HG03432 (cell line): ENCODE measurements around the gene DQX1.

Source experiments
- ATAC-seq: cut with Tn5 transposase; IDR thresholded peaks from one replicate; pipeline ENCODE4 v1.9.1; 2021; ENCODE audit warnings: mild to moderate bottlenecking, moderate library complexity; ENCODE audit not compliant: unreplicated experiment

The DQX1 gene

GRCh38 chr2:74512744-74513604 is 13.1 kb downstream of the DQX1 start:
- ATAC-seq = no peak

- ATAC-seq = no peak
Observed at GRCh38 chr2:74511104-74511989, 14.7 kb downstream of the DQX1 start.

GRCh38 chr2:74510272-74510671 is 15.8 kb downstream of the DQX1 start:
- no peak for ATAC-seq

DNA sequence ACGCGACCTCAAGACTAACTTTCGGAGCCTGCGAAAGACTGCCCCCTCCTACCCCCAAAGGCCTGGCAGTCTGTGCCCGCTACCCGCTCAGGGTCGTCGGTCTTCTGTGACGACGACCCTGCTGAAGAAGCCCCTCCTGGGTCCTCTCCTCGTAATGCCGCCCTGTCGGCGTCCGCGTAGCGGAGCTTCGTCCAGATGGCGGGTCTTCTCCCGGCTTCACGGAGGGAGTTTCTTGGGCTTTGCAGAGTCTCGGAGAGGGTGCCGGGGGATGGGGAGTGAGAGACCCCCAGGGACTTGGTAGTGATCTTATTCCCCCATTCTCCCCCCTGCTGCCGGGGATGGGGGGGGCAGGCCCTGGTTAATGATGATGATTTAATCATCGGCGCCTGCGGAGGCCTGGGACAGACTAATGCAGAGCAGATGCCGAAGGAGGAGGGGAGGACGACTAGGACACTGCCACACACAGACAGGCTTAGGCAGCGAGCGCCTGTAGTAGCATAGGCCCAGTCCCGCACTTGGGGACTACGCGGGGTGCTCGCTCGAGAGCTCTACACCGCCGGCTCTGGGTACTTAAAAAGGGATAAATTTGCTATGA is 18.0 kb downstream of the DQX1 start:
- ATAC-seq = peak; percentile 7

DNA sequence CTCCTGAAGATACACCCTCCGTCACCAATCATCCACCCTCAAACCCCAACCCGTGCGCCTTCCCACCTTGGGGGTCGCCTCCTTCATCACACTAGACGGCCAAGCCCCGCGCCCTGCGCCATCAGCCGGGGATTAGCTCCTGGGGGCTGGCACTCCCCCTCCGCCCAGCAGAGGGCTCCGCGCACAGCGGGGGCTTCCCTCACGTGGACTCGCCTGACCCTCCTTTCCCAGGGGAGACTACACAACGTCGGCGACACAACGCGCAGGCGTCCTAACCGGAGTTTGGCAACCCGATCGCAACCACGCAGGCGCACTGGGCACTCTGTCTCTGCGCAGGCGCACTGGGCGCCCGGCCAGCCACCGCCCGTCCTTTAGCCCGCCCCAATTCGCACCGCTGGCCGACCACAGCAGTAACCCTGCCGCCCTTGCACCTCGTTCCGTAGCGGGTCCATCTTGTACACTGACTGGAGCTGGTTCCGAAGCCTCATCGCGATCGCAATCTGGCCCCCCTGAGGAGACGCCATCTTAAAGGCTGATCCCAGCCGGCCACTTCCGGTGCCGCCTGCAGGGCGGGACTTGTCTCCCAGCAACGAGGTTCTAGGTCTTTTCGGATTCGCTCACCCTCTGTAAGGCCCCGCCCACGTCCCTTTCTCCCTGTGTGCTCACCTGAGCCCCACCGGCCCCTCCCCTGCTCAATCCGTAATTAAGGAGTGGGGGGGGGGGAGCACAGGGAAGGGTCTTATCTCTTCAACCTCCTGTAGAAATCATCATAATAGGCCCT is 18.7 kb downstream of the DQX1 start, which contains the start of gene PCGF1:
Gene PCGF1, minus strand, starts transcription at position 551 of the 781 bp plus-strand sequence. Its CDS starts 27 bp downstream, at position 524.
- ATAC-seq = peak; percentile 85

DNA sequence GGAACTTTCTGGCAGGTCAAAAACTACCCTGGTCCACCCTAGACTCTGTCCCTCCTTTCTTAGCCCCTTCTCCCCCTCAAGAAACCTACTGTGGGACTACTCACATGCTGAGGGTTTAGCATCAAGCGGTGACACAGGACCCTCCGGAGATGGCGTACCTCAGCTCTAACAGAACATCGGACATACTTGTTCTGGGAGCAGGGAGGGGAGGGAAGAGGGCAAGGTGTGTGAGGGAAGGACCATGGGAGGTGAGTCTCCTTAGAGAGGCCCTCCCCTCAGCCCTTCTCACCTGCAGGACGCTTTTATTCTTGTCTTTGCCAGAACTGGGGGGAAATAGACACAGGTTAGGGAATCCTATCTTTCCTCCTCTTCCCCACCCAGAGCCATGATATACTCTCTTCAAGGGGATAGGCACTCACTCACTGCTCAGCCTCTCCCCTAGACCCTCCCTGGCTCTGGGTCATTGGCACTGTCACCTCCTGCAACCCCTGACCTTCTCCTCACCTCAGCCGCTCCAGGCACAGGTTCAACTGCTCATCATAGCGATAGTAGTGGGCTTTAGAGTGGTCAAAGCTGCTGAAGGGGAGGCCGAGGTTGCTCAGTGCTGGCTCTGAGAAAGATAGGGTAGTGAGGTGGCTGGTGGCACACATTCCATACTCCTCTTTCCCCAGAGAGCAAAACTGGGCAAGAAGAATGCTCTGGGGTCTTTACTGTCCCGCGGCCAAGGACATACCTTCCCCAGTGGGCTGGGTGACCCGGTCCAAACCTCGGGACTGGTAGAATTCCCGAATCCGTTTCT is 20.4 kb downstream of the DQX1 start:
- no peak for ATAC-seq

DNA sequence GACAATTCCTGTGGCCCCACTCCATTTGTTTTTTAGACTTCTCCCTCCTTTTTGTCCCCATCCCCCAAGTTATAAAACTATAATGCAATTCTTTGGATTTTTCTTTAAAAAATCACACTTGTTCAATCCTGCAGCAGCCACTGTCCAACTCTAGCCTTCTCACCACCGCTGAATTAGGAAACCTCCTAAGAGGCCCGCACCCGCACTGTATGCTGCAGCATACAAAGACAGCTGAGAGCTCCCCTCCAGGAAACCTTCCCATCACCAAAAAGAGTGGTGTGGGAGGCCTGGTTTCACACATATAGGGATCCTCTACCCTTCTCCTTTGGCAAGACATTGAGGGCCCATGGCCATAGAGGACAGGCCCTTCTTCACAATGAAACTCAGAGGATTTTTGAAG is 21.4 kb downstream of the DQX1 start:
- no peak for ATAC-seq

- ATAC-seq = no peak
Observed at GRCh38 chr2:74503506-74504475, 22.2 kb downstream of the DQX1 start.

- ATAC-seq = peak; percentile 47
Observed at GRCh38 chr2:74502720-74503505, 23.1 kb downstream of the DQX1 start.

DNA sequence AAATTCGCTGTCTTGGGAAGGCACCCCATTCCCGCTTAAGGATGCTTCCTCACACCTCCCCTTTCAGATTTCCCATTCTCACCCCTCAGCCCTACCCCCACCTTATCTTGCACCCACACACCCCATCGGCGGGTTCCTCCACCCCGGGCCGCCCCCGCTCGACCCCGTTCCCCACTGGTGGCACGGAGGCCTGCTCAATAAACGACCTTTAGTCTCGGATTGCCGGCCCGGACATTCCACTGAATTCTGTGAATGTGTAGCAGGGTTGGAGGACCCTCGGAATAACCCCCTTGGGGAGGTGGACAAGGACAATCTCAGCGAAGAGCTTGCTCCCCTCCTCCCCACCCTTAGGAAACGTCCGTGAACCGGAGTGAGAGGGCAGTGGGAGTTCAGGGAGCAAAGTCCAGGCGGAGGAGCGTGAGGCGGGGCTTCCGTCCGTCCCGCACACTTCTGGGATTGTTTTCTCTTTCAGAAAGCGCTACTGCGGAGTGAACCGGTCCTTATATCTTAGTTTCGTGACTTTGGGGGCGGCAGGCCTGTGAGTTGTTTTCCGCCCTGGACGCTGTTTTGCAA is 23.8 kb downstream of the DQX1 start:
- no peak for ATAC-seq

DNA sequence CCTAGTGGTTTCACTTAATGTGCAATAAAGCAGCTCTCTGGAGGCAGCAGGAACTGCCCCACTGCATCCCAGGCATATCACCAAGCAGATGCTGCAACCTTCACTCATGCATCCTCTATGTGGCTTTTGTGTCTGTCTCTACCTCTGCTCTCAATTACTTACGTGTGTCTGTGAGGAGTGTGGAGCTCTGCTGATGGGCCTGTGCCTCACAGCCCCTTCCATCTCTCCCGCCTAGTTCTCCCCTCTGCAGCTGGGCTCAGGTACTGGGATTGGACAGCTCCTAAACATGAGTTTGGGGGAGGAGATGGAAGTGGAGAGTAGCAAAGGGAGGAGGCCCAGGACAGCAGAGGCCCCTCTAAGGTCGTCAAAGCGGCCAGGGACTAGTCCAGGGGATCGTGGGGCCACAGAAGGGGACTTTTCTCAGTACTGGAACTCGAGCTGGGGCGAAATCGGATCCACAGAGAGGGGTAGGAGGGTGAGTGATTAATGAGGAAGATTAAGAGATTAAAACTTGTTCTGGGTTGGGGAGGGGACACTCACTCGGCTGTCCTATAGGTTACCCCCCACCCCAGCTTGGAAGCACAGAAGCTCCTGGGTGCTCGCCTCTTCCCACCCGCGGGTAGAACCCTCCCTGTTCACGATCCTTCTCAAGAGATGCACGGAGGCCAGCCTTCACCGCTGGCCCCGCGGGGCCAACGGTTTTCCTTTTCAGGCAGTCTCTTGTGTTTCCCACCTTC is 24.5 kb downstream of the DQX1 start:
- ATAC-seq = no peak

DNA sequence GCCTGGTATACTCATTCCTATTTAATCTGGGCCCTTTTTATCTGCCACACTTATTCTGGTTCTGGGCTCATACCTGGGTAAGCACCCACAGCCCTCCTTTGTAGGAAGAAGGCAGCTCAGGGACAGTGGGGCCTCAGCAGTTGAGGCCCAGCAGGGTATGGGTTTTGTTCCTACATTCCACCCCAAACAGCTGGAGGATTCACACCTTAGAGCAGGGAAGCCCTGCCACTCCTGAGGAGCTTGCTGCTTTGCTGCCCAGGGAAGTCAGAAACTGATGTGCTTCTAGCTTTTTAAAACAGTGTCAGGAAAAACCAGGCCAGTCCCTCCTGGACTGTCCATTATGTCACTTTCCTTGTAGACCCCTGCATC is 25.5 kb downstream of the DQX1 start:
- no peak for ATAC-seq

DNA sequence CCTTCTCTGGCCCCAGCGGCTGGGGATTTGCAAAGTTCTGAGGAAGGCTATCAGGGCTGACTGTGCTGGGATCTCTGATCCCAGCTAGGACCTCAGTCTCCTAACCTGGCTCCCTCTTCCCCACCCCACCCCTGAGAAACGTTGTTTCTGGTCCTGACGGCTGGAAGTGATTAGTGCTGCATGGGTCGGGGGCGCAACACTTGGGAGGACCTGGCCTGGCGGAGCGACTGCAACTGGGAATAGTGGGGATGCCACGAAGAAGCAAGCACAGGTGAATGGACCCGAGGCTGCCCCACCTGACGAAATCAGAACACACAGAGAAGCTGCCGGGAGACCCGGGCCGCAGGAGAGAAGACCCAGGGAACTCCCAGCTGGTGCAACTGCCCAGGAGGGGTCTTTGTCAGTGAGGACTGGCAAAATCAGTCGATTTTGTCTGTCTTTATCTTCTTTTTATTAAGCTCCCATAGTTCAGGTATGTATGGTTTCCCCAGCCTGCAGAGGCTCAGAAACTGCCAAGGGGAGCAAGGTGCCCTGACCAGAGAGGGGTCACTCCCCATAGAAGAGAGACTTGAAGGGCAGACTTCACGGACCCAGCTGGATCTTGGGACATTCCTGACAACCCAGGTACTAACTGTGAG is 26.0 kb downstream of the DQX1 start:
- ATAC-seq = no peak

GRCh38 chr2:74499267-74499939 is 26.6 kb downstream of the DQX1 start, which contains the start of gene LBX2:
Gene LBX2, minus strand, starts transcription at chr2:74499603. Its CDS starts 66 bp downstream, at chr2:74499537.
- ATAC-seq = no peak

- no peak for ATAC-seq
Observed at GRCh38 chr2:74498500-74499266, 27.3 kb downstream of the DQX1 start.
